Loucy (cell line): Measurements from ENCODE around the gene COMMD8.

Experiments used
- EZH2phosphoT487 ChIP-seq: fragments of 200-600 bp; IDR thresholded peaks from 2 replicates; pipeline ENCODE4 v1.6.1; 2018; ENCODE audit warnings: antibody characterized with exemption, mild to moderate bottlenecking, moderate library complexity, borderline replicate concordance
- TF ChIP-seq, protein P1 (sequence below): fragments of 200-600 bp; sonication (generic); conservative IDR thresholded peaks from 2 replicates; pipeline ENCODE4 v1.5.1; 2014; ENCODE audit warnings: mild to moderate bottlenecking, antibody characterized with exemption, low read length

DNA sequence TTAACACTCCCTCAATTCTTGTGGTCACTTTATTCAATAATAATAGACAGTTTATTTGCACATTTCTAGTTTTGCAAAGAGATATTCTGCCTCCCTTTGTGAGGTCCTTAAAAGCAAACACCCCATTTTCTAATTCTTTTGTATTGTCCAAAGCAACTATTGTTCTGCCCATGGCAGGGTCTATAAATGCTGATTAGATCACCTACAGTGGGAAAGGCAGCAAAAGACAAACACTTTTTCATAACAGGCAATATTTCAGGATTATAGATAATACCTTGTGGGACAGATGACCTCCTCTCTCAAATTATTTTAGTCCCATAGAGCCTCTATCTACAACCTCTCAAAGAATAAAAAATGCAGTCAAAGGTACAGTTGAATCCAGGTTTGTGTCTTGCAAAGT, 28.6 kb downstream of the COMMD8 start:
- TF ChIP-seq, protein P1, sequence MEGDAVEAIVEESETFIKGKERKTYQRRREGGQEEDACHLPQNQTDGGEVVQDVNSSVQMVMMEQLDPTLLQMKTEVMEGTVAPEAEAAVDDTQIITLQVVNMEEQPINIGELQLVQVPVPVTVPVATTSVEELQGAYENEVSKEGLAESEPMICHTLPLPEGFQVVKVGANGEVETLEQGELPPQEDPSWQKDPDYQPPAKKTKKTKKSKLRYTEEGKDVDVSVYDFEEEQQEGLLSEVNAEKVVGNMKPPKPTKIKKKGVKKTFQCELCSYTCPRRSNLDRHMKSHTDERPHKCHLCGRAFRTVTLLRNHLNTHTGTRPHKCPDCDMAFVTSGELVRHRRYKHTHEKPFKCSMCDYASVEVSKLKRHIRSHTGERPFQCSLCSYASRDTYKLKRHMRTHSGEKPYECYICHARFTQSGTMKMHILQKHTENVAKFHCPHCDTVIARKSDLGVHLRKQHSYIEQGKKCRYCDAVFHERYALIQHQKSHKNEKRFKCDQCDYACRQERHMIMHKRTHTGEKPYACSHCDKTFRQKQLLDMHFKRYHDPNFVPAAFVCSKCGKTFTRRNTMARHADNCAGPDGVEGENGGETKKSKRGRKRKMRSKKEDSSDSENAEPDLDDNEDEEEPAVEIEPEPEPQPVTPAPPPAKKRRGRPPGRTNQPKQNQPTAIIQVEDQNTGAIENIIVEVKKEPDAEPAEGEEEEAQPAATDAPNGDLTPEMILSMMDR: no peak
- no peak for TF ChIP-seq EZH2phosphoT487
